SK-N-SH (cell line): ENCODE measurements around the gene CCDC88B. TPM values are rescaled to one million over a fixed set of nuclear protein-coding genes. Genes with fewer than 3 reads are reported as not detected.

Experiments used
- CTCF ChIA-PET: fragments of 300-600, 350-600 bp; formaldehyde crosslinking; extraction: SDS; loops from one replicate; lab custom pipeline; 2021; lab: Yijun Ruan, JAX
- POLR2A ChIA-PET: fragments of 350-600 bp; sonication (Branson Sonifier 250); formaldehyde crosslinking; extraction: SDS; loops from one replicate; lab custom pipeline; 2020; ENCODE audit warnings: antibody characterized with exemption, inconsistent platforms; lab: Yijun Ruan, JAX
- DNase-seq: peaks from one replicate; pipeline ENCODE4 v3.0.0; 2012
- H2AFZ ChIP-seq: fragments of 200-600 bp; sonication (generic); 2 replicates; pipeline ENCODE4 v1.8.1; 2016; ENCODE audit warnings: antibody characterized with exemption, mild to moderate bottlenecking, low read depth
- H3F3A ChIP-seq: fragments of 200-600 bp; sonication (generic); replicated peaks from 2 replicates; pipeline ENCODE3; 2016; ENCODE audit warnings: antibody characterized with exemption, mild to moderate bottlenecking; ENCODE audit not compliant: insufficient read depth
- H3K27ac ChIP-seq, 2 experiments: fragments of 200-500 bp in 1 of 2; fragments of 200-600 bp in 1 of 2; sonication (Bioruptor generic) in 1 of 2; sonication (generic), shearing (Covaris generic) in 1 of 2; 2 replicates each; pipeline versions ENCODE4 v1.5.1 to v1.6.1; 2014 to 2016; ENCODE audit warnings: low read depth in 2 of 2, inconsistent platforms in 1 of 2, low read length in 1 of 2, mild to moderate bottlenecking in 1 of 2, mixed read lengths in 1 of 2
- H3K27me3 ChIP-seq: fragments of 200-600 bp; sonication (generic), shearing (Covaris generic); 2 replicates; pipeline ENCODE4 v1.6.1; 2016; ENCODE audit warnings: mixed run types; ENCODE audit not compliant: insufficient read depth
- H3K36me3 ChIP-seq, 2 experiments: fragments of 200-500 bp in 1 of 2; fragments of 200-600 bp in 1 of 2; sonication (Bioruptor generic) in 1 of 2; sonication (generic) in 1 of 2; replicated peaks in 1 of 2; 2 replicates each; pipeline versions ENCODE3 to v1.5.1; 2014 to 2016; ENCODE audit warnings: low read length in 1 of 2, mild to moderate bottlenecking in 1 of 2; ENCODE audit not compliant: insufficient read depth in 2 of 2, control insufficient read depth in 1 of 2
- H3K4me1 ChIP-seq, 2 experiments: fragments of 200-500 bp in 1 of 2; fragments of 200-600 bp in 1 of 2; sonication (Bioruptor generic) in 1 of 2; sonication (generic), shearing (Covaris generic) in 1 of 2; 2 replicates each; pipeline versions ENCODE4 v1.5.1 to v1.6.1; 2014 to 2016; ENCODE audit warnings: low read depth in 1 of 2, low read length in 1 of 2, mixed run types in 1 of 2; ENCODE audit not compliant: insufficient read depth in 2 of 2, control insufficient read depth in 1 of 2
- H3K4me2 ChIP-seq: fragments of 200-600 bp; sonication (generic), shearing (Covaris generic); 2 replicates; pipeline ENCODE4 v1.6.1; 2017; ENCODE audit warnings: mixed run types
- H3K4me3 ChIP-seq, 2 experiments: fragments of 200-500 bp in 1 of 2; fragments of 200-600 bp in 1 of 2; sonication (Bioruptor generic) in 1 of 2; sonication (generic), shearing (Covaris generic) in 1 of 2; 2 replicates each; pipeline versions ENCODE4 v1.5.1 to v1.8.1; 2014 to 2016; ENCODE audit warnings: low read depth in 2 of 2, inconsistent platforms in 1 of 2, low read length in 1 of 2, mild to moderate bottlenecking in 1 of 2, mixed read lengths in 1 of 2, moderate library complexity in 1 of 2
- H3K79me2 ChIP-seq: fragments of 200-600 bp; sonication (generic); 2 replicates; pipeline ENCODE4 v1.8.1; 2017; ENCODE audit warnings: mild to moderate bottlenecking; ENCODE audit not compliant: insufficient read depth
- H3K9ac ChIP-seq: fragments of 200-600 bp; sonication (generic); 2 replicates; pipeline ENCODE4 v1.6.1; 2017; ENCODE audit warnings: mixed run types
- H3K9me2 ChIP-seq: fragments of 200-600 bp; sonication (generic); 2 replicates; pipeline ENCODE4 v1.6.1; 2017; ENCODE audit warnings: mixed run types
- H3K9me3 ChIP-seq: fragments of 200-600 bp; sonication (generic); 2 replicates; pipeline ENCODE4 v1.6.1; 2017; ENCODE audit warnings: mixed run types, mild to moderate bottlenecking, moderate library complexity
- H4K20me1 ChIP-seq: fragments of 200-600 bp; sonication (generic); 2 replicates; pipeline ENCODE4 v1.6.1; 2017; ENCODE audit warnings: mild to moderate bottlenecking, mixed run types; ENCODE audit not compliant: insufficient read depth
- FOXJ3 ChIP-seq: sonication (generic); formaldehyde crosslinking; IDR thresholded peaks from 2 replicates; pipeline ENCODE4 v1.5.1; 2020; ENCODE audit warnings: mild to moderate bottlenecking, missing genetic modification reagents
- JUND ChIP-seq: IDR thresholded peaks from 2 replicates; pipeline ENCODE4 v1.4.0; 2012
- MEF2A ChIP-seq: IDR thresholded peaks from 2 replicates; pipeline ENCODE4 v1.4.0; 2012; ENCODE audit warnings: low read depth, borderline replicate concordance
- NRF1 ChIP-seq: IDR thresholded peaks from 2 replicates; pipeline ENCODE4 v1.6.1; 2012; ENCODE audit warnings: low read depth, mild to moderate bottlenecking, low read length
- POLR2AphosphoS5 ChIP-seq: IDR thresholded peaks from 2 replicates; pipeline ENCODE4 v1.6.1; 2012; ENCODE audit warnings: low read depth, low read length
- RAD21 ChIP-seq: IDR thresholded peaks from 2 replicates; pipeline ENCODE4 v1.6.1; 2012; ENCODE audit warnings: mild to moderate bottlenecking, low read length
- RCOR1 ChIP-seq: fragments of 150-350 bp; IDR thresholded peaks from 2 replicates; pipeline ENCODE4 v1.6.1; 2017; ENCODE audit warnings: antibody characterized with exemption, low read length
- RFX5 ChIP-seq: IDR thresholded peaks from 2 replicates; pipeline ENCODE4 v1.6.1; 2012; ENCODE audit warnings: mild to moderate bottlenecking, improper control_type of control experiment, low read length
- TAF1 ChIP-seq: IDR thresholded peaks from 2 replicates; pipeline ENCODE4 v1.6.1; 2012; ENCODE audit warnings: low read depth, mild to moderate bottlenecking, low read length, moderate library complexity, borderline replicate concordance
- TEAD4 ChIP-seq: IDR thresholded peaks from 2 replicates; pipeline ENCODE4 v1.4.0; 2012; ENCODE audit warnings: mild to moderate bottlenecking, borderline replicate concordance; ENCODE audit not compliant: insufficient read depth
- YY1 ChIP-seq: IDR thresholded peaks from 2 replicates; pipeline ENCODE4 v1.4.0; 2012; ENCODE audit warnings: low read depth, mild to moderate bottlenecking
- WGBS: methylation state at CpG from one replicate; pipeline ENCODE4 v1.1.6; 2017; ENCODE audit warnings: low lambda C conversion rate; 5-methylcytosine and 5-hydroxymethylcytosine counted together
- polyA plus RNA-seq, 3 experiments: library from polyadenylated mRNA; depleted of rRNA; stranded (reverse); fragments of >200 nt; gene quantifications; 2 replicates each; pipeline ENCODE4 v1.2.3, GENCODE V29; 2012
- TF ChIP-seq, protein P1 (sequence below): IDR thresholded peaks from 2 replicates; pipeline ENCODE4 v1.4.0; 2012; ENCODE audit warnings: low read depth, borderline replicate concordance
- TF ChIP-seq, protein P2 (sequence below): fragments of 150-350 bp; IDR thresholded peaks from 2 replicates; pipeline ENCODE4 v1.6.1; 2017; ENCODE audit warnings: antibody characterized with exemption, low read length, low read depth, borderline replicate concordance
- TF ChIP-seq, protein P3 (sequence below): fragments of 200-600 bp; sonication (generic); IDR thresholded peaks from 2 replicates; pipeline ENCODE4 v1.6.1; 2017; ENCODE audit warnings: antibody characterized with exemption, mild to moderate bottlenecking, moderate library complexity

The CCDC88B gene
- polyA plus RNA-seq, 1 of the 3 experiments (the other 2 are of a cell fraction) = 3.4 TPM

DNA sequence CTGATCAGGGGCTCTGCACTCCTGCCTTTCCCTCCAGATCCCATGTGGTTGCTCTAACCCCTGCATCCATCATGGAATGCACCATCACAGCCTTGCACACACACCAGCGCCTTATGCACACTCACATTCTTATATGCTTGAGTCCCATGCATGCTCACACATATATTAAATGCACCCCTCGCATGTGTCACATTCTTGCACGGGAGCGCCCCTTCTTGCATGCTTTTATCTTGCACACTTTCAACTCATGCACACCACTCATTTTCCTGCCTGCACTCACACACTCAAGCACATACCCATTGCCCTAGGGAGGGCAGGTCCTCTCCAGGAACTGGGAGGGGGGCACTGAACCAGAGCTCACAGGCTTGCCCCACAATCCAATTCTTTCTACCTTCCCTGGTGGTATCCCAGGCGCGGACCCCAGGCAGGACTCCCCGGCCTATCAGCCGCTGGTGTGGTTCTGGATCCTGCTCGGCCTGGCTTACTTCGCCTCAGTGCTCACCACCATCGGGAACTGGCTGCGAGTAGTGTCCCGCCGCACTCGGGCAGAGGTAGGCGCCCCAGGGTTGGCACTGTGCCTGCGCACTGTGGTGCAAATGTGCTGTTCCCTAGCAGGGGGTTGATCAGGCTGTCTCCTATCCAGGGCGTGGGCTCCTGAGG, 42.2 kb upstream of the CCDC88B start (continued):
- TF ChIP-seq RCOR1 = no peak
- TF ChIP-seq, protein P1, sequence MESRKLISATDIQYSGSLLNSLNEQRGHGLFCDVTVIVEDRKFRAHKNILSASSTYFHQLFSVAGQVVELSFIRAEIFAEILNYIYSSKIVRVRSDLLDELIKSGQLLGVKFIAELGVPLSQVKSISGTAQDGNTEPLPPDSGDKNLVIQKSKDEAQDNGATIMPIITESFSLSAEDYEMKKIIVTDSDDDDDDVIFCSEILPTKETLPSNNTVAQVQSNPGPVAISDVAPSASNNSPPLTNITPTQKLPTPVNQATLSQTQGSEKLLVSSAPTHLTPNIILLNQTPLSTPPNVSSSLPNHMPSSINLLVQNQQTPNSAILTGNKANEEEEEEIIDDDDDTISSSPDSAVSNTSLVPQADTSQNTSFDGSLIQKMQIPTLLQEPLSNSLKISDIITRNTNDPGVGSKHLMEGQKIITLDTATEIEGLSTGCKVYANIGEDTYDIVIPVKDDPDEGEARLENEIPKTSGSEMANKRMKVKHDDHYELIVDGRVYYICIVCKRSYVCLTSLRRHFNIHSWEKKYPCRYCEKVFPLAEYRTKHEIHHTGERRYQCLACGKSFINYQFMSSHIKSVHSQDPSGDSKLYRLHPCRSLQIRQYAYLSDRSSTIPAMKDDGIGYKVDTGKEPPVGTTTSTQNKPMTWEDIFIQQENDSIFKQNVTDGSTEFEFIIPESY = no peak
- TF ChIP-seq FOXJ3 (CRISPR knock-in tag) = no peak
- TF ChIP-seq NRF1 = no peak

DNA sequence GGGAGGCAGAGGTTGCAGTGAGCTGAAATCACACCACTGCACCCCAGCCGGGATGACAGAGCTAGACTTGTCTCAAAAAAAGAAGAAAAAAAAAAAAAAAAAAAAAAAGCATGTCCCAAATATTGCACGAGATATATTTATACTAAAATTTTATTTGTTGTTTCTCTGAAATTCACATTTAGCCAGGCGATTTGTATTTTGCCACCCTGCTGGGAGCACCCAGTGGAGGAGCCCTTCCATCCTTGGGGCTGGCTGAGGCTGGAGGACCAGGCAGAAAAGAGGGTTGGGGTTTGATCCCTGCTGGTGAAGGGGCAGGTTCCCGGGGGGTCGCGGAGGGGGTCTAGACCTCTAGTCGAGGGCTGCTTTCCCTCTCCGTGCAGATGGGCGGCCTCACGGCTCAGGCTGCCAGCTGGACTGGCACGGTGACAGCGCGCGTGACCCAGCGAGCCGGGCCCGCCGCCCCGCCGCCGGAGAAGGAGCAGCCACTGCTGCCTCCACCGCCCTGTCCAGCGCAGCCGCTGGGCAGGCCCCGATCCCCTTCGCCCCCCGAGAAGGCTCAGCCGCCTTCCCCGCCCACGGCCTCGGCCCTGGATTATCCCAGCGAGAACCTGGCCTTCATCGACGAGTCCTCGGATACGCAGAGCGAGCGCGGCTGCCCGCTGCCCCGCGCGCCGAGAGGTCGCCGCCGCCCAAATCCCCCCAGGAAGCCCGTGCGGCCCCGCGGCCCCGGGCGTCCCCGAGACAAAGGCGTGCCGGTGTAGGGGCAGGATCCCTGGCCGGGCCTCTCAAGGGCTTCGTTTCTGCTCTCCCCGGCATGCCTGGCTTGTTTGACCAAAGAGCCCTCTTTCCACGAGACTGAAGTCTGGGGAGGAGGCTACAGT, 40.8 kb upstream of the CCDC88B start:
- POLR2A ChIA-PET = no interaction called here
- CTCF ChIA-PET = interaction anchor here (1.4 kb wide), 1 partner anchor 28 kb away, joined by 6 read pairs; no protein-coding TSS in a partner anchor
- H3K9ac ChIP-seq = no peak overlapping the region

More for the DNA sequence above, 40.8 kb upstream of the CCDC88B start:
- Histone ChIP-seq H3K27me3 (peaks cover 5% of the 10 kb centered on the region; the same call in 1 of the 2 replicates), H3K9me3 (no peaks in the 10 kb centered on the region), H3K9me2 (no peaks in the 10 kb centered on the region), H3K4me3 (no peak overlapping the region), H3K4me1 (peaks cover 5 to 6% of the 10 kb centered on the region in 2 experiments; a peak in 2 of 4 replicates), H3K79me2 (no peaks in the 10 kb centered on the region), H4K20me1 (no peaks in the 10 kb centered on the region), H3K4me2 (no peak overlapping the region), H3K36me3 (no peaks in the 10 kb centered on the region), H2AFZ (no peak overlapping the region), H3K27ac (no peak overlapping the region), H3F3A (peaks cover 7% of the 10 kb centered on the region)
- WGBS = 74% methylated on average over 16 of the region's 60 CpGs
- TF ChIP-seq, protein P2, sequence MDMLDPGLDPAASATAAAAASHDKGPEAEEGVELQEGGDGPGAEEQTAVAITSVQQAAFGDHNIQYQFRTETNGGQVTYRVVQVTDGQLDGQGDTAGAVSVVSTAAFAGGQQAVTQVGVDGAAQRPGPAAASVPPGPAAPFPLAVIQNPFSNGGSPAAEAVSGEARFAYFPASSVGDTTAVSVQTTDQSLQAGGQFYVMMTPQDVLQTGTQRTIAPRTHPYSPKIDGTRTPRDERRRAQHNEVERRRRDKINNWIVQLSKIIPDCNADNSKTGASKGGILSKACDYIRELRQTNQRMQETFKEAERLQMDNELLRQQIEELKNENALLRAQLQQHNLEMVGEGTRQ = no peak
- TF ChIP-seq TEAD4 (no peak), YY1 (no peak), JUND (no peak), POLR2AphosphoS5 (no peak), TAF1 (no peak), MEF2A (no peak), RFX5 (no peak), RAD21 (no peak)
- TF ChIP-seq, protein P3, sequence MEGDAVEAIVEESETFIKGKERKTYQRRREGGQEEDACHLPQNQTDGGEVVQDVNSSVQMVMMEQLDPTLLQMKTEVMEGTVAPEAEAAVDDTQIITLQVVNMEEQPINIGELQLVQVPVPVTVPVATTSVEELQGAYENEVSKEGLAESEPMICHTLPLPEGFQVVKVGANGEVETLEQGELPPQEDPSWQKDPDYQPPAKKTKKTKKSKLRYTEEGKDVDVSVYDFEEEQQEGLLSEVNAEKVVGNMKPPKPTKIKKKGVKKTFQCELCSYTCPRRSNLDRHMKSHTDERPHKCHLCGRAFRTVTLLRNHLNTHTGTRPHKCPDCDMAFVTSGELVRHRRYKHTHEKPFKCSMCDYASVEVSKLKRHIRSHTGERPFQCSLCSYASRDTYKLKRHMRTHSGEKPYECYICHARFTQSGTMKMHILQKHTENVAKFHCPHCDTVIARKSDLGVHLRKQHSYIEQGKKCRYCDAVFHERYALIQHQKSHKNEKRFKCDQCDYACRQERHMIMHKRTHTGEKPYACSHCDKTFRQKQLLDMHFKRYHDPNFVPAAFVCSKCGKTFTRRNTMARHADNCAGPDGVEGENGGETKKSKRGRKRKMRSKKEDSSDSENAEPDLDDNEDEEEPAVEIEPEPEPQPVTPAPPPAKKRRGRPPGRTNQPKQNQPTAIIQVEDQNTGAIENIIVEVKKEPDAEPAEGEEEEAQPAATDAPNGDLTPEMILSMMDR = no peak
- DNase-seq = no peak
